ENCODE measurements around the gene PHACTR3. TPM values are rescaled to one million over a fixed set of nuclear protein-coding genes. Genes with fewer than 3 reads are reported as not detected.

The PHACTR3 gene
- polyA plus RNA-seq, 1 experiment = not detected

DNA sequence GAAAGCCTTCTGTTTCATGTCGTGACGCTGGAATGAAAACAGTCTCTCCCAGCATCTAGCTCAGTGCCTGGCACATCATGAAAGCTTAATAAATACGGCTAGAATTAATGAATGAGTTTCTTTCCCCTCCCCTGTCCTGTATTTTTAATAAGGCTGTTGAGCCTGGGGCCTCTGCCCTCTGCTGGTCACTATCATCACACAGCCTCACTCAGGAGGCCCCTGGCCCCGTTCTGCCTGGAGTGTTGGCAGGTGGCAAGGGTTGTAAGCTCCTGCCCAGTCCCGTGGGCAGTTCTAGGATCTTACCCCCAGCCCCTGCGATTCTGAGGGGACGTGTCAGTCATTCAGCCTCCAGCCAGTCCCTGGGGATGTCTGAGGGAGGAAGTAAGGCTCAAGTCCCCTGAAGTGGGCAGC, 41.4 kb downstream of the PHACTR3 start:
- DNase-seq (ENCODE audit: low read depth, low spot score) = no peak
- H3K4me3 ChIP-seq (ENCODE audit: low read depth, low read length) = no peak overlapping the region
- no peaks in the 10 kb centered on the region for H3K27me3 ChIP-seq (ENCODE audit: control insufficient read depth, insufficient read depth, low read length)
- no peak for TF ChIP-seq CTCF (IDR thresholded peaks at IDR 0.05; ENCODE audit: low read depth, low read length)
- ChIA-PET POLR2A (no interaction called here), CTCF (interaction anchor here (0.8 kb wide), 1 partner anchor 75 kb away, joined by 3 read pairs; no protein-coding TSS in a partner anchor)
- peaks cover 13% of the 10 kb centered on the region for H3K9me3 ChIP-seq (ENCODE audit: control insufficient read depth, insufficient read depth, low read length)
- H3K27ac ChIP-seq (ENCODE audit: low read depth, low read length) = no peak overlapping the region

GRCh38 chr20:59646487-59646886, 42.1 kb downstream of the PHACTR3 start:
- no peak for TF ChIP-seq CTCF (IDR thresholded peaks at IDR 0.05; ENCODE audit: low read depth, low read length)
- CTCF ChIA-PET = no interaction called here
- Histone ChIP-seq H3K4me3 (ENCODE audit: low read depth, low read length) (no peak overlapping the region), H3K9me3 (ENCODE audit: control insufficient read depth, insufficient read depth, low read length) (peaks cover 13% of the 10 kb centered on the region), H3K27me3 (ENCODE audit: control insufficient read depth, insufficient read depth, low read length) (no peaks in the 10 kb centered on the region), H3K27ac (ENCODE audit: low read depth, low read length) (no peak overlapping the region)
- POLR2A ChIA-PET = no interaction called here
- DNase-seq (ENCODE audit: low read depth, low spot score) = no peak

DNA sequence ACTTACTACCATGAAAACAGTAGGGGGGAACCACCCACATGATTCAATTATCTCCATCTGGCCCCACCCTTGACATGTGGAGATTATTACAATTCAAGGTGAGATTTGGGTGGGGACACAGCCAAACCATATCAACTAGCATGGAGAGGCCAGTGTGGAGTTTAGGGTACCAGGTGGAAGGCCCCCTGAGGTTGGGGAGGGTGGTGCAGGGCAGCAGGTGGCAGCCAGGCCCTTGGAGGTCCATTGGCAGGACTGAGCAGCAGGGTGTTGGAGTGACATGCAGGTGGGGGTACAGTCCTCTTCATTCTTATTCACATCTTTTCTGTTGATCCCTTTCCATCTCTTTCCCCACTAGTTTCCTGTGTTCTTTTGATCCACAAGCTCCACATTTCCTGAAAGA, 42.9 kb downstream of the PHACTR3 start:
- CTCF ChIA-PET = no interaction called here
- POLR2A ChIA-PET = no interaction called here
- Histone ChIP-seq H3K9me3 (ENCODE audit: control insufficient read depth, insufficient read depth, low read length) (peaks cover 13% of the 10 kb centered on the region), H3K27me3 (ENCODE audit: control insufficient read depth, insufficient read depth, low read length) (no peaks in the 10 kb centered on the region), H3K27ac (ENCODE audit: low read depth, low read length) (no peak overlapping the region), H3K4me3 (ENCODE audit: low read depth, low read length) (no peak overlapping the region)
- no peak for TF ChIP-seq CTCF (IDR thresholded peaks at IDR 0.05; ENCODE audit: low read depth, low read length)
- DNase-seq (ENCODE audit: low read depth, low spot score) = no peak

- Histone ChIP-seq H3K4me3 (ENCODE audit: low read depth, low read length) (no peak overlapping the region), H3K9me3 (ENCODE audit: control insufficient read depth, insufficient read depth, low read length) (peaks cover 13% of the 10 kb centered on the region), H3K27ac (ENCODE audit: low read depth, low read length) (no peak overlapping the region), H3K27me3 (ENCODE audit: control insufficient read depth, insufficient read depth, low read length) (no peaks in the 10 kb centered on the region)
- ChIA-PET CTCF (no interaction called here), POLR2A (no interaction called here)
- TF ChIP-seq CTCF (IDR thresholded peaks at IDR 0.05; ENCODE audit: low read depth, low read length) = no peak
- no peak for DNase-seq (ENCODE audit: low read depth, low spot score)
Measured at GRCh38 chr20:59648466-59649070, 44.2 kb downstream of the PHACTR3 start.

DNA sequence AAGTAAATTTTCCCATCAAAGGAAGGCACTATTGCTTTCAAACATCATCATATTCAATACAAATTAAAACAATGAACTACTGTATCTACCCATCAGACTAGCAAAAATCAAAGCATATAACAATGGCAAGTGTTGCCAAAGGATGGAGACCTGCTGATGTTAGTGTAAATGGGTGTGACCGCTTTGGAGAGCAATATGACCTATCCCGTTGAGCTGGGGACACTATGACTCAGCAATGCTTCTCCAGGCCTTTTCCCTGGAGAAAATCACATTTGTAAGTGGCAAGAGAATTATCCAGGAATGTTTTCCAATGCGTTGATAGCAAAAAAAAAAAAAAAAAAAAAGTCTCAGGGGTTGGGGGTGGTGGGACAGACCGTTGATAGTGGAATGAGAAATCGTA, 46.1 kb downstream of the PHACTR3 start:
- no peak for DNase-seq (ENCODE audit: low read depth, low spot score)
- H3K4me3 ChIP-seq (ENCODE audit: low read depth, low read length) = no peak overlapping the region
- POLR2A ChIA-PET = no interaction called here
- H3K9me3 ChIP-seq (ENCODE audit: control insufficient read depth, insufficient read depth, low read length) = peaks cover 4% of the 10 kb centered on the region
- CTCF ChIA-PET = no interaction called here
- TF ChIP-seq CTCF (IDR thresholded peaks at IDR 0.05; ENCODE audit: low read depth, low read length) = no peak
- H3K27me3 ChIP-seq (ENCODE audit: control insufficient read depth, insufficient read depth, low read length) = no peaks in the 10 kb centered on the region
- no peak overlapping the region for H3K27ac ChIP-seq (ENCODE audit: low read depth, low read length)

All from AG04450 (cell line).